ENCODE measurements around the gene LAIR1. TPM values are rescaled to one million over a fixed set of nuclear protein-coding genes. Genes with fewer than 3 reads are reported as not detected.
"Not testable (repeated sequence)": the region's sequence is repeated elsewhere in the genome, so short reads cannot be mapped to it uniquely, and the experiment has no call there.

The LAIR1 gene
- total RNA-seq, 1 donor from 2014 or later, result not detected

GRCh38 chr19:54366811-54367210 lies 2.1 kb upstream of the LAIR1 start:
- TF ChIP-seq, protein P1, sequence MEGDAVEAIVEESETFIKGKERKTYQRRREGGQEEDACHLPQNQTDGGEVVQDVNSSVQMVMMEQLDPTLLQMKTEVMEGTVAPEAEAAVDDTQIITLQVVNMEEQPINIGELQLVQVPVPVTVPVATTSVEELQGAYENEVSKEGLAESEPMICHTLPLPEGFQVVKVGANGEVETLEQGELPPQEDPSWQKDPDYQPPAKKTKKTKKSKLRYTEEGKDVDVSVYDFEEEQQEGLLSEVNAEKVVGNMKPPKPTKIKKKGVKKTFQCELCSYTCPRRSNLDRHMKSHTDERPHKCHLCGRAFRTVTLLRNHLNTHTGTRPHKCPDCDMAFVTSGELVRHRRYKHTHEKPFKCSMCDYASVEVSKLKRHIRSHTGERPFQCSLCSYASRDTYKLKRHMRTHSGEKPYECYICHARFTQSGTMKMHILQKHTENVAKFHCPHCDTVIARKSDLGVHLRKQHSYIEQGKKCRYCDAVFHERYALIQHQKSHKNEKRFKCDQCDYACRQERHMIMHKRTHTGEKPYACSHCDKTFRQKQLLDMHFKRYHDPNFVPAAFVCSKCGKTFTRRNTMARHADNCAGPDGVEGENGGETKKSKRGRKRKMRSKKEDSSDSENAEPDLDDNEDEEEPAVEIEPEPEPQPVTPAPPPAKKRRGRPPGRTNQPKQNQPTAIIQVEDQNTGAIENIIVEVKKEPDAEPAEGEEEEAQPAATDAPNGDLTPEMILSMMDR (conservative IDR thresholded peaks at IDR 0.05), result no peak
- no peak for DNase-seq (ENCODE audit: extremely low spot score, unreplicated experiment)
- Mint-ChIP-seq H3K4me3 (no peak overlapping the region), H3K27me3 (peaks cover 17% of the 10 kb centered on the region), H3K27ac (no peak overlapping the region), H3K9me3 (no peaks in the 10 kb centered on the region), H3K36me3 (no peaks in the 10 kb centered on the region), H3K4me1 (ENCODE audit: unreplicated experiment) (no peaks in the 10 kb centered on the region)

GRCh38 chr19:54365798-54366197 lies 1.1 kb upstream of the LAIR1 start:
- not testable (repeated sequence) for H3K27ac Mint-ChIP-seq; H3K4me1 Mint-ChIP-seq (ENCODE audit: unreplicated experiment); DNase-seq (ENCODE audit: extremely low spot score, unreplicated experiment); H3K4me3 Mint-ChIP-seq; H3K9me3 Mint-ChIP-seq; H3K36me3 Mint-ChIP-seq
- H3K27me3 Mint-ChIP-seq, result peaks cover 12% of the 10 kb centered on the region

DNA sequence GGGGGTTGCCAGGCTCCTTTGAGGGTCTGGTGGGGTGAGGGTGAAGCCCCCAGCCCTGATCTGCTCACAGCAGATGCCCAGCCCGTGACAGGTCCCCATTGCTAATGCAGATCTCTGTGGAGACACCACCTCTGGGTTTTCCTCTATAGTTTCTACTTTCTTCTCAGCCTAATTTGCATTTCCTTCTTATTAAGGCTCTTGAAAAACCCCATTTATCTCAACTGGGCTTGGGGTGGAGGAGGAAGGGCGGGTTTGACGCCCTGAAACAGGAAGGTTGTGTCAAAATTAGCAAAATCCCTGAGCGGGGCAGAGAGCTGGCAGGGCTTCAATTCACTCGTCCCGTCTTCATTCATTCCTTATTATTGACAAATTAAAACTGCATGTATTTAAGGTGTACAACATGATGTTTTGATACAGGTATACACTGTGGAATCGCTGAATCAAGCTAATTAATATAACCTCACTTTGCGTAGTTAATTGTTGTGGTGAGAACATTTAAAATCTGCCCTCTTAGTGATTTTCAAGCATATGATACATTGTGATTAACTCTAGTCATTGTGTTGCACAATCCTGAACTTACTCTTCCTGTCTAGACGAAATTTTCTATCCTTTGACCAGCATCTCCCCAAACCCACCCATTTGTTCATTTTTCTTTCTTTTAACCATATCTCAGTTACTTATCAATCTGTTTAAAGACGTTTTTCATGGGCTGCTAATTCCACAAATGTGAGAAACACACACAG lies 2.9 kb downstream of the LAIR1 start:
- not testable (repeated sequence) for H3K27me3 Mint-ChIP-seq; H3K4me3 Mint-ChIP-seq; H3K27ac Mint-ChIP-seq; H3K36me3 Mint-ChIP-seq; H3K9me3 Mint-ChIP-seq; DNase-seq (ENCODE audit: extremely low spot score, unreplicated experiment); H3K4me1 Mint-ChIP-seq (ENCODE audit: unreplicated experiment)

GRCh38 chr19:54359149-54359820 lies 5.4 kb downstream of the LAIR1 start:
- H3K27ac Mint-ChIP-seq; H3K9me3 Mint-ChIP-seq; DNase-seq (ENCODE audit: extremely low spot score, unreplicated experiment); H3K36me3 Mint-ChIP-seq; H3K4me3 Mint-ChIP-seq; H3K4me1 Mint-ChIP-seq (ENCODE audit: unreplicated experiment); H3K27me3 Mint-ChIP-seq: not testable (repeated sequence)
- TF ChIP-seq, protein P1 (conservative IDR thresholded peaks at IDR 0.05), result peak; percentile 52

DNA sequence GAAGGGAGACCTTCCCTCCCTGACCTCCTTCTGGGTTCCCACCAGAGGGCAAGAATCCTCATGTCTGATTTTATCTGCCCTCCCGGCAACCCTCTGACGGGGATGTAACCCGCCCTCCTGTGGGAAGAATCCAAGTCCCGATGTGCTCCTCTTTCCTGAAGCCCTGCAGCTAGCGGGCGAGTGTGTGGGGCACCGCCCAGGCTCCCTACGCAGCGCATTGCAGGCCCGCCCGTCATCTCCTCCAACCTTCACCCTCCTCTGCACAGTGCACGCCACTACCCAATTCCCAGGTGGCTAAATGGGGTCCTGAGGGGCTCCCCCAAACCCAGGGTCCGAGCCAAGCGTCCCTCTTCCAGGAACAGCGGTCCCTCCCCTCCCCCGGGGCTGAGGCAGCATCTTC lies 7.3 kb downstream of the LAIR1 start:
- TF ChIP-seq, protein P1 (conservative IDR thresholded peaks at IDR 0.05), result no peak
- Mint-ChIP-seq H3K9me3 (no peaks in the 10 kb centered on the region), H3K36me3 (no peaks in the 10 kb centered on the region), H3K4me1 (ENCODE audit: unreplicated experiment) (no peaks in the 10 kb centered on the region), H3K4me3 (no peak overlapping the region), H3K27ac (no peak overlapping the region), H3K27me3 (peaks cover 4% of the 10 kb centered on the region)
- DNase-seq (ENCODE audit: extremely low spot score, unreplicated experiment), result no peak

DNA sequence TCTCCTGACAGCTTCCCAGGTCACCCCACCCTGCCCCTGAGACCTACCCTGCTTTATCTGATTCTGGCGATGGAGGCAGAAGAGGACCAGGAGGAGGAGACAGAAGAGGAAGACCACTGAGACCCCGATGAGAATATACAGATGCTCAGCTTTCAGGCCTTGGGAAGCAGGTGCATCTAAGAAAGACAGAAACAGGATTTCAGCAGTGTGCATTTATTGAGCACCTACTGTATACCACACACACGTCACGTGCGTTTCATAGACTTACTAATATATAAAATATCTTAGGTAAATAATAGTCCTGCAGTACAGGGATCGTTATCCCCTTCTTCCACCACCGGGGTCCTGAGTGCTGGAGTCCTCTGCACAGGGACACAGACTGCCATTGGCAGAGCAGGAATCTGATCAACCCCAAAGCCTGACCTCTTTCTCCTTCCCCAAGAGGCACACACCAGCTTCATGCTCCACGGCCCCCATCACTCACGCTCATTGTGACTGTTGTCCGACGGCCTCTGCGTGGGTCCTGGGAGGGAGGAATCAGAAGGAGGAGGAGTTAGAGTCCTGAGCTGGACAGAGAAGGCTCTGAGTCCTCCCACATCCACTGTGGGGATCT lies 8.2 kb downstream of the LAIR1 start:
- DNase-seq (ENCODE audit: extremely low spot score, unreplicated experiment), result no peak
- TF ChIP-seq, protein P1 (conservative IDR thresholded peaks at IDR 0.05), result no peak
- Mint-ChIP-seq H3K4me1 (ENCODE audit: unreplicated experiment) (no peaks in the 10 kb centered on the region), H3K4me3 (no peak overlapping the region), H3K9me3 (no peaks in the 10 kb centered on the region), H3K27ac (no peak overlapping the region), H3K36me3 (no peaks in the 10 kb centered on the region), H3K27me3 (no peaks in the 10 kb centered on the region)

Measured in type B pancreatic cell (in vitro differentiated cells).